Progenitor cell of endocrine pancreas (in vitro differentiated cells): Measurements from ENCODE around the gene FAM174A. TPM values are rescaled to one million over a fixed set of nuclear protein-coding genes. Genes with fewer than 3 reads are reported as not detected.

Experiments used
- DNase-seq: peaks from one replicate; pipeline ENCODE4 v3.0.0; 2021; ENCODE audit warnings: low spot score; ENCODE audit not compliant: unreplicated experiment
- H3K27ac Mint-ChIP-seq: 2 replicates; pipeline ENCODE4 v1.8.0; 2021; ENCODE audit warnings: mild to moderate bottlenecking, moderate library complexity, mixed read lengths
- H3K27me3 Mint-ChIP-seq: 2 replicates; pipeline ENCODE4 v1.8.0; 2021; ENCODE audit warnings: mixed read lengths
- H3K36me3 Mint-ChIP-seq: 2 replicates; pipeline ENCODE4 v1.8.0; 2022; ENCODE audit warnings: mixed read lengths; ENCODE audit not compliant: insufficient read depth
- H3K4me1 Mint-ChIP-seq: 2 replicates; pipeline ENCODE4 v1.8.0; 2021; ENCODE audit warnings: low read depth, mixed read lengths
- H3K4me3 Mint-ChIP-seq: 2 replicates; pipeline ENCODE4 v1.8.0; 2021; ENCODE audit warnings: low read depth, mild to moderate bottlenecking, moderate library complexity, mixed read lengths
- H3K9me3 Mint-ChIP-seq: 2 replicates; pipeline ENCODE4 v1.8.0; 2021; ENCODE audit warnings: low read depth, mixed read lengths
- total RNA-seq: library from RNA; stranded (reverse); gene quantifications from 2 replicates; pipeline ENCODE4 v1.2.1, GENCODE V29; 2021
- TF ChIP-seq, protein P1 (sequence below): fragments of 200-600 bp; sonication (generic); IDR thresholded peaks from one replicate; pipeline ENCODE4 v1.5.0; 2021; ENCODE audit warnings: antibody characterized with exemption, mild to moderate bottlenecking; ENCODE audit not compliant: unreplicated experiment

Gene FAM174A
- total RNA-seq, 1 donor from 2014 or later = 8.3 TPM

DNA sequence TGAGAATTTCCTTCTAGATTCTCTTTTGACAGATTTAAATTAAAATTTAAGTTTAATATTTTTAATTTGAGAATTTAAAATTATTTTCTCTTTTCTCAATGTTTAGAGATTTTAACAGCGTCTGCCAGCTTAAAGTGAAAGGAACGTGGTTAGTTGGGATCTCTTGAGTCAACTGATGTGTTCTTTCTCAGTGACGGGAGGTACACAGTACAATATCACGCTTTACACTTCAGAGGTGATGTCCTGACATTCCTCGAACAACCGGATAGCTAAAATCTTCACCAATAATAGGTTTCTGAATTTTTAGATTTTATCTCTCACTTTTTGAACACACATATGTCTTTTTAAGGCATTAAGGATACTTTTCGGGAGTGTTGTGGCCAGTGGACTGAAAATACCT lies 81.1 kb downstream of the FAM174A start:
- H3K36me3 Mint-ChIP-seq = no peaks in the 10 kb centered on the region
- no peaks in the 10 kb centered on the region for H3K4me1 Mint-ChIP-seq
- H3K4me3 Mint-ChIP-seq = no peak overlapping the region
- H3K27ac Mint-ChIP-seq = no peak overlapping the region
- no peaks in the 10 kb centered on the region for H3K27me3 Mint-ChIP-seq
- TF ChIP-seq, protein P1, sequence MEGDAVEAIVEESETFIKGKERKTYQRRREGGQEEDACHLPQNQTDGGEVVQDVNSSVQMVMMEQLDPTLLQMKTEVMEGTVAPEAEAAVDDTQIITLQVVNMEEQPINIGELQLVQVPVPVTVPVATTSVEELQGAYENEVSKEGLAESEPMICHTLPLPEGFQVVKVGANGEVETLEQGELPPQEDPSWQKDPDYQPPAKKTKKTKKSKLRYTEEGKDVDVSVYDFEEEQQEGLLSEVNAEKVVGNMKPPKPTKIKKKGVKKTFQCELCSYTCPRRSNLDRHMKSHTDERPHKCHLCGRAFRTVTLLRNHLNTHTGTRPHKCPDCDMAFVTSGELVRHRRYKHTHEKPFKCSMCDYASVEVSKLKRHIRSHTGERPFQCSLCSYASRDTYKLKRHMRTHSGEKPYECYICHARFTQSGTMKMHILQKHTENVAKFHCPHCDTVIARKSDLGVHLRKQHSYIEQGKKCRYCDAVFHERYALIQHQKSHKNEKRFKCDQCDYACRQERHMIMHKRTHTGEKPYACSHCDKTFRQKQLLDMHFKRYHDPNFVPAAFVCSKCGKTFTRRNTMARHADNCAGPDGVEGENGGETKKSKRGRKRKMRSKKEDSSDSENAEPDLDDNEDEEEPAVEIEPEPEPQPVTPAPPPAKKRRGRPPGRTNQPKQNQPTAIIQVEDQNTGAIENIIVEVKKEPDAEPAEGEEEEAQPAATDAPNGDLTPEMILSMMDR = no peak
- peaks cover 3% of the 10 kb centered on the region for H3K9me3 Mint-ChIP-seq
- DNase-seq = no peak

DNA sequence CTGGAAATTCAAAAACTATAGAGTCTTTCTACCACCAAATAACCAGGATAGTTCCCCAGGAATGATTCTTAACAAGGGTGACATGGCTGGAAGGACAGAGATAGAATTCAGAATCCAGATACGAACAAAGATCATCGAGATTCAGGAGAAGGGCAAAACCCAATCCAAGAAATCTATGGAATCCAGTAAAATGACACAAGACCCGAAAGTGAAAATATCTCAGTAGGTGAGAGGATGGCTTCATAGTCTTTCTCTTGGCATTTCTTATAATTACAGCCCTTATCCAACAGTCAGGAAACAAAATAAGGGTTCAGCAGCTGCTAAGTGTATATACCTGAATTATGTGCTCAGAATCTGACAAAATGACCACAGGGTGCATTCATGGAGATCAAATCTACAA lies 81.8 kb downstream of the FAM174A start:
- Mint-ChIP-seq H3K4me1 (no peaks in the 10 kb centered on the region), H3K4me3 (no peak overlapping the region), H3K36me3 (no peaks in the 10 kb centered on the region), H3K27ac (no peak overlapping the region), H3K9me3 (no peaks in the 10 kb centered on the region), H3K27me3 (no peaks in the 10 kb centered on the region)
- TF ChIP-seq, protein P1 = no peak
- DNase-seq = no peak

DNA sequence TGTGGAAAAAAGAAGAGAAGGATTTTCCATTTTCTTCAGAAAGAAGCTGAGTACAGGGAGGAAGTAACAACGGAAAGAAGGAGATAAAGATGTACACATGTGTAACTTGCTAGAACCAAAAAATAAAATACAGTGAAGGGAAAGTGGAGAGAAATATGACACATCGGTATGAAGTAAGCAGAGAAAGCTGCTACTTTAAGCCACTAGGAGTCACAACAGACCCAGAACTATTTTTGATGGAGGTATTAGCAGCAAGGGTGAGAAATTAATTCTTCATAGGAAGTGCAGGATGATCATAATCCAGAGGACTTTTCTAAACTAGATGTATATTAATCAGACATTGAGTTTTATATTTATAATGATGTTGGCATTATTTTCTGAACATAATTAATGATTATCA lies 88.5 kb downstream of the FAM174A start:
- Mint-ChIP-seq H3K27me3 (no peaks in the 10 kb centered on the region), H3K4me1 (no peaks in the 10 kb centered on the region), H3K9me3 (no peaks in the 10 kb centered on the region), H3K36me3 (no peaks in the 10 kb centered on the region), H3K27ac (no peak overlapping the region), H3K4me3 (no peak overlapping the region)
- TF ChIP-seq, protein P1 = peak; percentile 44
- DNase-seq = no peak

DNA sequence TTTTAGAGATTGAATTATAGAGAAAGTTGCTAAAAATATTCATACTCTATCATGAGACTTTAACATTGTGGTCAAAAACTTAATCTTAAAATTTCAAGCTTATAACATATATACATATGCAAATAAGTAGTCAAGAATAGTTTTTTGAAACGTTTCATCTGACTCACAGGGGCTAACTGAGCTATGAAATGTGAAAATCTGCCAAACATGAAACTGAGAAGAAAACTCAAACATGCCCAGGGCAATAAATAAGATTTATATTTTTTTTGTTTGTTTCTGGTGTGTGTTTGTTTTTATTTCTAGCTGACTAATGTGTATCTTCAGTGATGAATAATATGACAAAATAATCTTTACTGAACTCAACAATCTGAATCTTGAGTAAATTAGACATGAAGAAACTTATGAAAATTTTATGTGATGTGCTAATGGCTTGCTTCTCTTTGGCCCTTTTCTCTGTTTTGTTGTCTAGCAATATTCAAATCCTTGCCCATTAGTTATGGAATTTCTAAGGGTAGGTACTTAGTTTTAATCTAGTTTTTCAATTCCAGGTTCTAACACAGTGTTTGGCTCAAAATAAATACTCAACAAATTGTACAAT lies 99.9 kb downstream of the FAM174A start:
- H3K27me3 Mint-ChIP-seq = no peaks in the 10 kb centered on the region
- no peaks in the 10 kb centered on the region for H3K4me1 Mint-ChIP-seq
- H3K27ac Mint-ChIP-seq = no peak overlapping the region
- no peaks in the 10 kb centered on the region for H3K36me3 Mint-ChIP-seq
- no peak for DNase-seq
- TF ChIP-seq, protein P1 = no peak
- no peaks in the 10 kb centered on the region for H3K9me3 Mint-ChIP-seq
- H3K4me3 Mint-ChIP-seq = no peak overlapping the region
